Fibroblast of skin of back (primary cell): Measurements from ENCODE around the gene BRD9.
"Not testable (repeated sequence)": the region's sequence is repeated elsewhere in the genome, so short reads cannot be mapped to it uniquely, and the experiment has no call there.

Experiments
- DNase-seq: peaks from one replicate; pipeline ENCODE4 v3.0.0-alpha.2; 2013

The BRD9 gene

GRCh38 chr5:856531-857425 lies 35.8 kb downstream of the BRD9 start:
- DNase-seq, result no peak

GRCh38 chr5:855771-856530 lies 36.6 kb downstream of the BRD9 start:
- no peak for DNase-seq

GRCh38 chr5:854966-855743 lies 37.4 kb downstream of the BRD9 start:
- DNase-seq, result no peak

GRCh38 chr5:854217-854616 lies 38.4 kb downstream of the BRD9 start:
- no peak for DNase-seq

- DNase-seq, result not testable (repeated sequence)
Measured at GRCh38 chr5:853416-854090, 39.0 kb downstream of the BRD9 start.

GRCh38 chr5:852431-853401 lies 39.9 kb downstream of the BRD9 start:
- no peak for DNase-seq

GRCh38 chr5:852018-852417 lies 40.6 kb downstream of the BRD9 start:
- DNase-seq, result no peak

GRCh38 chr5:851553-851952 lies 41.0 kb downstream of the BRD9 start:
- DNase-seq, result no peak

GRCh38 chr5:851076-851475 lies 41.5 kb downstream of the BRD9 start:
- no peak for DNase-seq

- no peak for DNase-seq
Measured at GRCh38 chr5:850511-851006, 42.0 kb downstream of the BRD9 start, which contains the start of gene ZDHHC11. ZDHHC11 (minus strand) TSS chr5:850986; CDS start chr5:850602, 384 bp downstream.

- no peak for DNase-seq
Measured at GRCh38 chr5:849651-850301, 42.8 kb downstream of the BRD9 start.

- no peak for DNase-seq
Measured at GRCh38 chr5:848671-849111, 43.9 kb downstream of the BRD9 start.

- not testable (repeated sequence) for DNase-seq
Measured at GRCh38 chr5:847736-848135, 44.9 kb downstream of the BRD9 start.

- not testable (repeated sequence) for DNase-seq
Measured at GRCh38 chr5:847212-847611, 45.4 kb downstream of the BRD9 start.

- not testable (repeated sequence) for DNase-seq
Measured at GRCh38 chr5:846602-847091, 46.0 kb downstream of the BRD9 start.

GRCh38 chr5:845676-846601 lies 46.7 kb downstream of the BRD9 start:
- not testable (repeated sequence) for DNase-seq

GRCh38 chr5:845031-845675 lies 47.4 kb downstream of the BRD9 start:
- DNase-seq, result not testable (repeated sequence)

GRCh38 chr5:844426-844825 lies 48.2 kb downstream of the BRD9 start:
- not testable (repeated sequence) for DNase-seq
